ENCODE results near the gene MKRN2OS.

DNA sequence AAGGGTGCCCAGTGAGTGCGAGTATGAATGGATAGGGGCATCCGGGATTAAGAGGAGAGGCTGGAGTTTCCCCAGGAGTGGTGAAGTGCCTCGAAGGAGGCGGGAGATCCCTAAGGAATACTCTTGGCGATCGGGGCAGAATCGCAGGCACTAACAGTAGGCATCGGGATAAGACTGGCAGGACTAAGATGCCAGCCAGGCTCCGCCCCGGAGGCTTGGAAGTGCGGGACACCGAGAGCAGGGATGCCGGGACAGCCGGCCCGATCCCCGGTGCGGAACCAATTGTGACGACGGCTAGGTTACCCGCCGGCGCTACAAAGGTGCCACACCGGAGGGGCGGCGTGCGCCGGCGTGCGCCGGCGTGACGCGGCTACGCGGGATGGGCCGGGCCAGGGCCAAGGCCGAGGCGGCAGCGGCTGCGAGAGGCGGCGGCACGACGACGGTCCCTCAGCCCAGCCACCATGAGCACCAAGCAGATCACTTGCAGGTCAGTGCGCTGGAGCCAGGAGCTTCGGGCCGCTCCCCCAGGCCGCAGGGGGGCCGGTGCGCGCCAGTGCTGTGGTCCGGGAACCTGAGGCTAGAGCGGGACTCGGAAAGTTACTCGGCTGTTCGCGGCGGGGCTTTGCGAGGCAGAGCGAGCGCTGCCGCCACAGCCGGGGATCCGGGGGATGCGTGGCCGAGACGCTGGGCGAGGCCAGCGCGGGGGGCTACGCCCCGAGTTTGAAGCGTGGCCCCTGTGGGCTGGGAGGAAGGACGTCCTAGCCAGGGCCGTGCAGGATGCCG, 11.6 kb upstream of the MKRN2OS start, which contains the start of gene MKRN2:
- TF ChIP-seq, protein P1, sequence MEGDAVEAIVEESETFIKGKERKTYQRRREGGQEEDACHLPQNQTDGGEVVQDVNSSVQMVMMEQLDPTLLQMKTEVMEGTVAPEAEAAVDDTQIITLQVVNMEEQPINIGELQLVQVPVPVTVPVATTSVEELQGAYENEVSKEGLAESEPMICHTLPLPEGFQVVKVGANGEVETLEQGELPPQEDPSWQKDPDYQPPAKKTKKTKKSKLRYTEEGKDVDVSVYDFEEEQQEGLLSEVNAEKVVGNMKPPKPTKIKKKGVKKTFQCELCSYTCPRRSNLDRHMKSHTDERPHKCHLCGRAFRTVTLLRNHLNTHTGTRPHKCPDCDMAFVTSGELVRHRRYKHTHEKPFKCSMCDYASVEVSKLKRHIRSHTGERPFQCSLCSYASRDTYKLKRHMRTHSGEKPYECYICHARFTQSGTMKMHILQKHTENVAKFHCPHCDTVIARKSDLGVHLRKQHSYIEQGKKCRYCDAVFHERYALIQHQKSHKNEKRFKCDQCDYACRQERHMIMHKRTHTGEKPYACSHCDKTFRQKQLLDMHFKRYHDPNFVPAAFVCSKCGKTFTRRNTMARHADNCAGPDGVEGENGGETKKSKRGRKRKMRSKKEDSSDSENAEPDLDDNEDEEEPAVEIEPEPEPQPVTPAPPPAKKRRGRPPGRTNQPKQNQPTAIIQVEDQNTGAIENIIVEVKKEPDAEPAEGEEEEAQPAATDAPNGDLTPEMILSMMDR (IDR thresholded peaks at IDR 0.05; ENCODE audit: low read depth, low read length), result no peak
- no peak for TF ChIP-seq EZH2phosphoT487 (IDR thresholded peaks at IDR 0.05; ENCODE audit: low read depth)

Measured in OCI-LY3 (cell line).